Amniotic epithelial cell (primary cell): Measurements from ENCODE around the gene CLIP2.
A peak's percentile ranks its signal among the peaks of the same experiment; 100 is the strongest.
"Not testable (repeated sequence)": the region's sequence is repeated elsewhere in the genome, so short reads cannot be mapped to it uniquely, and the experiment has no call there.

Source experiments
- DNase-seq: peaks from one replicate; pipeline ENCODE4 v3.0.0-alpha.2; 2010; ENCODE audit warnings: low read depth

Gene CLIP2

GRCh38 chr7:74403521-74404387 is 114.5 kb downstream of the CLIP2 start:
- no peak for DNase-seq

GRCh38 chr7:74404388-74404700 is 115.1 kb downstream of the CLIP2 start:
- no peak for DNase-seq

GRCh38 chr7:74404741-74405140 is 115.5 kb downstream of the CLIP2 start:
- no peak for DNase-seq

GRCh38 chr7:74405191-74405898 is 116.1 kb downstream of the CLIP2 start:
- DNase-seq, result no peak

GRCh38 chr7:74405899-74406512 is 116.8 kb downstream of the CLIP2 start:
- no peak for DNase-seq

- DNase-seq, result no peak
Observed at GRCh38 chr7:74407958-74408357, 118.8 kb downstream of the CLIP2 start.

- DNase-seq, result no peak
Observed at GRCh38 chr7:74409571-74409970, 120.4 kb downstream of the CLIP2 start.

GRCh38 chr7:74410772-74411171 is 121.6 kb downstream of the CLIP2 start:
- no peak for DNase-seq

- not testable (repeated sequence) for DNase-seq
Observed at GRCh38 chr7:74411571-74411970, 122.4 kb downstream of the CLIP2 start.

GRCh38 chr7:74412056-74412455 is 122.8 kb downstream of the CLIP2 start:
- DNase-seq, result no peak

- peak; percentile 64 for DNase-seq
Observed at GRCh38 chr7:74412603-74413002, 123.4 kb downstream of the CLIP2 start.

GRCh38 chr7:74414595-74415333 is 125.6 kb downstream of the CLIP2 start:
- DNase-seq, result not testable (repeated sequence)

GRCh38 chr7:74417419-74417971 is 128.3 kb downstream of the CLIP2 start:
- peak; percentile 47 for DNase-seq

GRCh38 chr7:74418076-74418475 is 128.9 kb downstream of the CLIP2 start:
- DNase-seq, result no peak

GRCh38 chr7:74418538-74418937 is 129.3 kb downstream of the CLIP2 start:
- DNase-seq, result no peak

- DNase-seq, result not testable (repeated sequence)
Observed at GRCh38 chr7:74419232-74419631, 130.0 kb downstream of the CLIP2 start.

- DNase-seq, result no peak
Observed at GRCh38 chr7:74420006-74420405, 130.8 kb downstream of the CLIP2 start.

GRCh38 chr7:74424291-74424880 is 135.2 kb downstream of the CLIP2 start:
- DNase-seq, result no peak

GRCh38 chr7:74428023-74428422 is 138.8 kb downstream of the CLIP2 start:
- DNase-seq, result no peak

- peak; percentile 76 for DNase-seq
Observed at GRCh38 chr7:74429153-74429747, 140.0 kb downstream of the CLIP2 start.

GRCh38 chr7:74430409-74430808 is 141.2 kb downstream of the CLIP2 start:
- not testable (repeated sequence) for DNase-seq
